Vagina (tissue), 2 donors: ENCODE results near the gene UGT2A2. TPM values are rescaled to one million over a fixed set of nuclear protein-coding genes. Genes with fewer than 3 reads are reported as not detected.

Source experiments
- DNase-seq, 2 donors: peaks; one replicate each; pipeline ENCODE4 v3.0.0-alpha.2; 2017; ENCODE audit errors: extremely low spot score in 2 of 2
- H3K27ac ChIP-seq: fragments of 200-600 bp; sonication (generic); one replicate; pipeline ENCODE4 v1.5.1; 2019
- H3K27me3 ChIP-seq: fragments of 200-600 bp; sonication (generic); one replicate; pipeline ENCODE4 v1.5.1; 2019
- H3K36me3 ChIP-seq, 2 donors: fragments of 200-600 bp; sonication (generic); one replicate each; pipeline ENCODE4 v1.5.1; 2017 to 2019
- H3K4me1 ChIP-seq: fragments of 200-600 bp; sonication (generic); one replicate; pipeline ENCODE4 v1.5.1; 2019
- H3K4me3 ChIP-seq, 2 donors: fragments of 200-600 bp; sonication (generic); 1 replicate in 1 of 2; 2 replicates in 1 of 2; pipeline ENCODE4 v1.5.1; 2016 to 2019
- H3K9me3 ChIP-seq: fragments of 200-600 bp; sonication (generic); one replicate; pipeline ENCODE4 v1.5.1; 2019
- CTCF ChIP-seq, 3 experiments: fragments of 450-650 bp in 2 of 3; fragments of 200-600 bp in 1 of 3; sonication (generic) in 1 of 3; IDR thresholded peaks; one replicate each; pipeline ENCODE4 v1.5.1; 2017 to 2019; ENCODE audit warnings: antibody characterized with exemption in 3 of 3, mild to moderate bottlenecking in 2 of 3, moderate library complexity in 2 of 3
- POLR2A ChIP-seq, 2 donors: fragments of 450-650 bp; IDR thresholded peaks; one replicate each; pipeline ENCODE4 v1.6.1; 2017; ENCODE audit warnings: antibody characterized with exemption in 2 of 2, mild to moderate bottlenecking in 2 of 2, moderate library complexity in 2 of 2
- POLR2AphosphoS5 ChIP-seq, 2 donors: sonication (generic); formaldehyde crosslinking; IDR thresholded peaks; one replicate each; pipeline ENCODE4 v1.9.0; 2017; ENCODE audit warnings: antibody characterized with exemption in 2 of 2, mild to moderate bottlenecking in 2 of 2, low read depth in 1 of 2; ENCODE audit not compliant: insufficient read depth in 1 of 2
- intact Hi-C: fragments of 100-400 bp; cut with DNase I; formaldehyde crosslinking; loops from one replicate; pipeline ENCODE4 v1.15.1; 2023
- total RNA-seq: library from RNA; depleted of rRNA; stranded (reverse); fragments of >200 nt; gene quantifications from one replicate; pipeline ENCODE4 v1.2.3, GENCODE V29; 2016

UGT2A2 gene
- total RNA-seq, 1 donor from 2014 or later, result not detected

- no peaks in the 10 kb centered on the region for H3K36me3 ChIP-seq
- no peaks in the 10 kb centered on the region for H3K27me3 ChIP-seq
- no peak overlapping the region for H3K4me3 ChIP-seq
- DNase-seq, result no peak
- intact Hi-C loops, result no loop called here
- no peak overlapping the region for H3K27ac ChIP-seq
- H3K4me1 ChIP-seq, result no peaks in the 10 kb centered on the region
- H3K9me3 ChIP-seq, result no peaks in the 10 kb centered on the region
- no peak for TF ChIP-seq POLR2A (IDR thresholded peaks at IDR 0.05)
- TF ChIP-seq POLR2AphosphoS5 (IDR thresholded peaks at IDR 0.05; ENCODE audit: insufficient read depth in 1 of 2, low read depth in 1 of 2), result no peak
- TF ChIP-seq CTCF (IDR thresholded peaks at IDR 0.05), result no peak
These were observed 39.4 kb downstream of the UGT2A2 start for GRCh38 chr4:69600013-69600412.

GRCh38 chr4:69594382-69594781, 45.1 kb downstream of the UGT2A2 start:
- TF ChIP-seq CTCF (IDR thresholded peaks at IDR 0.05) (no peak), POLR2AphosphoS5 (IDR thresholded peaks at IDR 0.05; ENCODE audit: insufficient read depth in 1 of 2, low read depth in 1 of 2) (no peak), POLR2A (IDR thresholded peaks at IDR 0.05) (no peak)
- Histone ChIP-seq H3K9me3 (no peaks in the 10 kb centered on the region), H3K27ac (no peak overlapping the region), H3K4me1 (no peaks in the 10 kb centered on the region), H3K27me3 (no peaks in the 10 kb centered on the region), H3K36me3 (no peaks in the 10 kb centered on the region), H3K4me3 (no peak overlapping the region)
- DNase-seq, result no peak
- intact Hi-C loops, result no loop called here

GRCh38 chr4:69591364-69591763, 48.1 kb downstream of the UGT2A2 start:
- H3K9me3 ChIP-seq, result no peaks in the 10 kb centered on the region
- H3K27me3 ChIP-seq, result no peaks in the 10 kb centered on the region
- H3K36me3 ChIP-seq, result no peaks in the 10 kb centered on the region
- DNase-seq, result no peak
- H3K4me3 ChIP-seq, result no peak overlapping the region
- no peaks in the 10 kb centered on the region for H3K4me1 ChIP-seq
- TF ChIP-seq POLR2AphosphoS5 (IDR thresholded peaks at IDR 0.05; ENCODE audit: insufficient read depth in 1 of 2, low read depth in 1 of 2) (no peak), CTCF (IDR thresholded peaks at IDR 0.05) (no peak), POLR2A (IDR thresholded peaks at IDR 0.05) (no peak)
- intact Hi-C loops, result no loop called here
- H3K27ac ChIP-seq, result no peak overlapping the region

- Histone ChIP-seq H3K27me3 (no peaks in the 10 kb centered on the region), H3K4me3 (no peak overlapping the region), H3K4me1 (no peaks in the 10 kb centered on the region), H3K36me3 (no peaks in the 10 kb centered on the region), H3K9me3 (no peaks in the 10 kb centered on the region), H3K27ac (no peak overlapping the region)
- DNase-seq, result no peak
- TF ChIP-seq POLR2A (IDR thresholded peaks at IDR 0.05), result no peak
- TF ChIP-seq POLR2AphosphoS5 (IDR thresholded peaks at IDR 0.05; ENCODE audit: insufficient read depth in 1 of 2, low read depth in 1 of 2), result no peak
- TF ChIP-seq CTCF (IDR thresholded peaks at IDR 0.05), result no peak
- intact Hi-C loops, result no loop called here
These were observed 49.6 kb downstream of the UGT2A2 start for GRCh38 chr4:69589884-69590283.

GRCh38 chr4:69584135-69584534, 55.3 kb downstream of the UGT2A2 start:
- Histone ChIP-seq H3K36me3 (no peaks in the 10 kb centered on the region), H3K27me3 (no peaks in the 10 kb centered on the region), H3K9me3 (no peaks in the 10 kb centered on the region), H3K4me3 (no peak overlapping the region), H3K27ac (no peak overlapping the region), H3K4me1 (no peaks in the 10 kb centered on the region)
- TF ChIP-seq CTCF (IDR thresholded peaks at IDR 0.05) (no peak), POLR2A (IDR thresholded peaks at IDR 0.05) (no peak), POLR2AphosphoS5 (IDR thresholded peaks at IDR 0.05; ENCODE audit: insufficient read depth in 1 of 2, low read depth in 1 of 2) (no peak)
- intact Hi-C loops, result no loop called here
- DNase-seq, result no peak
